Stomach smooth muscle (tissue), 2 donors: ENCODE measurements around the gene EFTUD2.

ENCODE experiments used
- H3K27ac ChIP-seq: one replicate; pipeline ENCODE4 v1.7.0; 2013; ENCODE audit warnings: mild to moderate bottlenecking, low read length, inconsistent platforms
- H3K27me3 ChIP-seq, 2 donors: one replicate each; pipeline ENCODE4 v1.7.0; 2013; ENCODE audit warnings: low read length in 2 of 2; ENCODE audit not compliant: insufficient read depth in 2 of 2, control insufficient read depth in 1 of 2
- H3K36me3 ChIP-seq, 2 donors: one replicate each; pipeline ENCODE4 v1.7.0; 2013; ENCODE audit warnings: low read length in 2 of 2; ENCODE audit not compliant: control insufficient read depth in 2 of 2, insufficient read depth in 2 of 2
- H3K4me1 ChIP-seq: one replicate; pipeline ENCODE4 v1.7.0; 2013; ENCODE audit warnings: low read length; ENCODE audit not compliant: control insufficient read depth, insufficient read depth
- H3K4me3 ChIP-seq, 2 donors: one replicate each; pipeline ENCODE4 v1.7.0; 2013; ENCODE audit warnings: low read length in 2 of 2
- H3K9ac ChIP-seq, 2 donors: one replicate each; pipeline ENCODE4 v1.7.0; 2013; ENCODE audit warnings: low read length in 2 of 2, mild to moderate bottlenecking in 1 of 2
- H3K9me3 ChIP-seq, 2 donors: one replicate each; pipeline ENCODE4 v1.7.0; 2013; ENCODE audit warnings: low read length in 2 of 2; ENCODE audit not compliant: control insufficient read depth in 2 of 2
- donor health status: healthy.
- donor health status: Pancreatic carcinoma.

EFTUD2 gene

DNA sequence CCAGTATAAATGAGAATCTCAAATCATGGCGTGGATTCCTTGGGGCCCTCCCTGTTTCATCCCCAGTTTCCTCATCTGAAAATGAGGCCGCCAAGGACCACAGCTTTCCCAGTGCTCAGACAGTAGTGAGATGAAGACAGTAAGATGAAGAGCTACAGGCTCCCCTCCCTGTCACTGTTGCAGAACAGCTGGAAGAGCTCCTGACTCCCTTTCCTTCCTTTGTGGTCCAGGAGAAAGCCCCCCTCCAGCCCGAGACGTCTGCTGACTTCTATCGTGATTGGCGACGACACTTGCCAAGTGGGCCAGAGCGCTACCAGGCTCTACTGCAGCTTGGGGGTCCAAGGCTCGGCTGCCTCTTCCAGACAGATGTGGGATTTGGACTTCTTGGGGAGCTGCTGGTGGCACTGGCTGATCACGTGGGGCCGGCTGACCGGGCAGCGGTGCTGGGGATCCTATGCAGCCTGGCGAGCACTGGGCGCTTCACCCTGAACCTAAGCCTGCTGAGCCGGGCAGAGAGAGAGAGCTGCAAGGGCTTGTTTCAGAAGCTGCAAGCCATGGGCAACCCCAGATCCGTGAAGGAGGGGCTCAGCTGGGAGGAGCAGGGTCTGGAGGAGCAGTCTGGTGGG, 3.0 kb upstream of the EFTUD2 start:
- Histone ChIP-seq H3K36me3 (no peaks in the 10 kb centered on the region), H3K9me3 (no peaks in the 10 kb centered on the region), H3K27ac (no peak overlapping the region), H3K4me3 (no peak overlapping the region), H3K27me3 (no peaks in the 10 kb centered on the region), H3K4me1 (peaks cover 35% of the 10 kb centered on the region), H3K9ac (no peak overlapping the region)

- H3K9me3 ChIP-seq: no peaks in the 10 kb centered on the region
- peak overlapping the region; percentile 18 to 36 for H3K9ac ChIP-seq
- H3K27ac ChIP-seq: peak overlapping the region; percentile 97
- peaks cover 35% of the 10 kb centered on the region for H3K4me1 ChIP-seq
- H3K36me3 ChIP-seq: no peaks in the 10 kb centered on the region
- no peak overlapping the region for H3K4me3 ChIP-seq
- H3K27me3 ChIP-seq: no peaks in the 10 kb centered on the region
These were observed 2.2 kb upstream of the EFTUD2 start for GRCh38 chr17:44901411-44901921.

- Histone ChIP-seq H3K4me3 (no peak overlapping the region), H3K4me1 (peaks cover 35% of the 10 kb centered on the region), H3K27me3 (no peaks in the 10 kb centered on the region), H3K9ac (no peak overlapping the region), H3K36me3 (peaks cover 0 to 2% of the 10 kb centered on the region in 2 donors), H3K9me3 (no peaks in the 10 kb centered on the region), H3K27ac (peak overlapping the region; percentile 97)
These were observed 1.6 kb upstream of the EFTUD2 start for GRCh38 chr17:44900894-44901293.

GRCh38 chr17:44898768-44899073, 524 bp downstream of the EFTUD2 start:
- Histone ChIP-seq H3K9ac (peak overlapping the region; percentile 96 to 100), H3K27ac (peak overlapping the region; percentile 97), H3K4me1 (peaks cover 35% of the 10 kb centered on the region), H3K36me3 (peaks cover 2 to 9% of the 10 kb centered on the region in 2 donors), H3K4me3 (peak overlapping the region; percentile 100), H3K9me3 (no peaks in the 10 kb centered on the region), H3K27me3 (no peaks in the 10 kb centered on the region)

DNA sequence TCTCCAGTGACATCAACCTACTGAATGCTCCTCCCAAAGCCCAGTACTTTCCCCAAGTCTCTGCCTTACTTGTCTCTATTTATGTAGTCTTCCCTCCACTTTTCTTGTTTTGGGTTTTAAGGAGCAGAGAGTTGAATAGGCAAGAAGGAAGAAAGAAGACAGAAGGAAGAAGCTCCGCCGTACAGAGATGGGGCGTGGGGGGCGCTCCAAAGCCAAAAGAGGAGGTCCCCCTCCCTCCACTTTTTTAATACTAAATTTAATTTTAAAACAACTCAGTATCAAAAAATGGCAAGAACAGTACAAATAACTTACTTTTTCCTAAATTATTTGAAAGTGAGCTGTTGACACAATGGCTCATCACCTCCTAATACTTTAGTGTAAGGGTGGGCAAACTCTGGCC, 4.6 kb downstream of the EFTUD2 start:
- Histone ChIP-seq H3K36me3 (peaks cover 8 to 9% of the 10 kb centered on the region in 2 donors), H3K27me3 (no peaks in the 10 kb centered on the region), H3K4me1 (peaks cover 14% of the 10 kb centered on the region)

DNA sequence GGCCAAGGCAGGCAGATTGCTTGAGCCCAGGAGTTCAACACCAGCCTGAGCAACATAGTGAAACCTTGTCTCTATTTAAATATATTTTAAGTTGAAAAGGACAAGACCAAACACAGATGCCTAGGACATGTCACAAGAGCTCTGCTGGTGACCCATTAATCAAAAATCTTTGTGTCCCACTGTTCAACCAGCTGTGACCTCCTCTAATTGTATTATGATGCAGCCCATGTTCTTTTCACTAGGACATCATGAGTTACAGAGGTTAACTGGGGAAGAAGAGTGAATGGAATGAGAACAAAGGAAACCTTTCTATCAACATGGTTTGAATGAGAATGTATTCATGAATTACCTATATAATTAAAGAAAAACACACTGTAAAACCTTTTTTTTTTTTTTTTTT, 7.0 kb downstream of the EFTUD2 start:
- H3K36me3 ChIP-seq: peaks cover 11 to 15% of the 10 kb centered on the region in 2 donors
- H3K4me3 ChIP-seq: no peak overlapping the region
- no peaks in the 10 kb centered on the region for H3K9me3 ChIP-seq
- H3K4me1 ChIP-seq: no peaks in the 10 kb centered on the region
- no peaks in the 10 kb centered on the region for H3K27me3 ChIP-seq
- no peak overlapping the region for H3K9ac ChIP-seq
- H3K27ac ChIP-seq: no peak overlapping the region

More for the DNA sequence above, 4.6 kb downstream of the EFTUD2 start:
- H3K27ac ChIP-seq: no peak overlapping the region
- H3K9ac ChIP-seq: no peak overlapping the region
- no peak overlapping the region for H3K4me3 ChIP-seq
- no peaks in the 10 kb centered on the region for H3K9me3 ChIP-seq

GRCh38 chr17:44889003-44889402, 10.2 kb downstream of the EFTUD2 start:
- Histone ChIP-seq H3K4me3 (no peak overlapping the region), H3K36me3 (peaks cover 18 to 36% of the 10 kb centered on the region in 2 donors), H3K4me1 (no peaks in the 10 kb centered on the region), H3K27me3 (no peaks in the 10 kb centered on the region), H3K9ac (no peak overlapping the region), H3K9me3 (no peaks in the 10 kb centered on the region), H3K27ac (no peak overlapping the region)

GRCh38 chr17:44887971-44888954, 11.0 kb downstream of the EFTUD2 start:
- Histone ChIP-seq H3K36me3 (peaks cover 23 to 39% of the 10 kb centered on the region in 2 donors), H3K4me3 (no peak overlapping the region), H3K27me3 (no peaks in the 10 kb centered on the region), H3K4me1 (no peaks in the 10 kb centered on the region), H3K9ac (no peak overlapping the region), H3K9me3 (no peaks in the 10 kb centered on the region), H3K27ac (no peak overlapping the region)

DNA sequence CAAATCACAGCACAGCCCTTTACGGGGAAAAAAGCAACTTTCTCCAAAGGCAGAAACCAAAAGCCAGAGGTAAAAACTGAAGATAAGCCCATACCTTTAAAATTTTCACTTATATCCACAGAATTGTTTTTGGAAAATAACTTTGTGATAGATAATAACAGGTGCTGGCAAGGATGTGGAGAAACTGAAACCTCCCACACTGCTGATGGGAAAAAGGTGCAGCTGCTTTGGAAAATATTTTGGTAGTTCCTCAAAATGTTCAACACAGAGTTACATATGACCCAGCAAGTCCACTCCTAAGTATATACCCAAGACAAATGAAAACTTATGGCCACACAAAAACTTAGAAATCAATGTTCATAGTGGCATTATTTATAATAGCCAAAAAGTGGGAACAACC, 12.2 kb downstream of the EFTUD2 start:
- H3K4me1 ChIP-seq: no peaks in the 10 kb centered on the region
- H3K36me3 ChIP-seq: peaks cover 35 to 46% of the 10 kb centered on the region in 2 donors
- H3K9ac ChIP-seq: no peak overlapping the region
- H3K4me3 ChIP-seq: no peak overlapping the region
- no peaks in the 10 kb centered on the region for H3K9me3 ChIP-seq
- no peak overlapping the region for H3K27ac ChIP-seq
- H3K27me3 ChIP-seq: no peaks in the 10 kb centered on the region

DNA sequence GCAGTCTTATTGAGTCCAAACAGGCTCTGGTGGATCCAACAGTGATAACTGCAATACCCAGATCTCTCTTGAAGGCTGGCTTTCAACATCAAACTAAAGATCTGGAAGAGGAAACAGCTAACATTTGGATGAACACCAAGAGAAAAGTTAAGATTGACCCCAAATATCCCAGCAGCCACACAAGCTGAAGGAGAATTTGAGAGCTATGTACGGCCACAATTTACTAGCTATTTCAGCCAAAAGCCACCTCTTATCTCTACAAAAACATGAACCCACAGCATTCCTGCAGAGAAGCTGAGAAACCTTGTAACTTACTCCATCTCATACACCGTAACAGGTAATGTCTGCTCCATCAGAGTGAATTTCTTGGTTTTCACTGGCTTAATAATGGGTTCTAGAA, 14.3 kb downstream of the EFTUD2 start:
- Histone ChIP-seq H3K36me3 (peaks cover 48 to 57% of the 10 kb centered on the region in 2 donors), H3K27ac (no peak overlapping the region), H3K9me3 (no peaks in the 10 kb centered on the region), H3K4me1 (no peaks in the 10 kb centered on the region), H3K27me3 (no peaks in the 10 kb centered on the region), H3K4me3 (no peak overlapping the region), H3K9ac (no peak overlapping the region)
